ENCODE results near the gene RNF17.
"Not testable (repeated sequence)": the region's sequence is repeated elsewhere in the genome, so short reads cannot be mapped to it uniquely, and the experiment has no call there.

RNF17 gene

DNA sequence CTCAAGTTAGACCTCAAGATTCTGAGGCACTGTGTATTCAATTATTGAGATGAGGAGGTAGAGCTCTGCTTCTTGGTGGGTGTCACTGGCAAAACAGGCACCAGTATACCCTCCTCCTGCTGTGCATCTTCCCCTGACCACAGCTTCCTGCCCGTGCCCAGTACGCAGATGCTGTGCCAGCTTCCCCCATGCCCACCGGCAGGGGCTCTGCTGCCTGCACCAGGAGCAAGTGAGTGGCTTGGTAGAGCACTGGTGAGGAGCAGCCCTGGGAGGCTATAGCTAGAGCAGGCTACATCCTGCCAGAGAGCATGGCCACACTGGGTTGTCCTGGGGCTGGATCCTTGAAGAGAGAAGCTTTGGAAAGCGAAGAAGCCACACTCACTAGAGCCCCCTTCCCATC lies 21.0 kb upstream of the RNF17 start:
- no peak for DNase-seq

DNA sequence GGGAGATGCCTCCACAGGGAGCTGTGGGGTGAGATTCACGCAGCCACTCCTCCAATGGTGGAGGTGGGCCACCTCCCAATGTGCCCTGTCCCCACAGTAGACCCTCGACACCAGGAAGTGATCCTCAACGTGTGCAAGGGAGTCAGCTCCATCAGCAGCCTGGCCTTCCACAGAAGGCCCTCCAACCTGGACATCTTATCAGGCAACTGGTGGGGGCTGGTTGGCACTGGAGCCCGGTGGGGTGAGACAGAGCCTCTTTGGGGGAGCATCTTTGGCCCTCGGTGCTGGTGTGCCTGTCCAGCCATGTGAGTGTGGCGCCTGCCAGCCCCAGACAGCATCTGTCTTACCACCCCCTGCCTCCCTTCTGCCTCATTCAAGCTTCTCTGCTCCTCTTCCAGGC lies 19.7 kb upstream of the RNF17 start:
- DNase-seq = no peak

DNA sequence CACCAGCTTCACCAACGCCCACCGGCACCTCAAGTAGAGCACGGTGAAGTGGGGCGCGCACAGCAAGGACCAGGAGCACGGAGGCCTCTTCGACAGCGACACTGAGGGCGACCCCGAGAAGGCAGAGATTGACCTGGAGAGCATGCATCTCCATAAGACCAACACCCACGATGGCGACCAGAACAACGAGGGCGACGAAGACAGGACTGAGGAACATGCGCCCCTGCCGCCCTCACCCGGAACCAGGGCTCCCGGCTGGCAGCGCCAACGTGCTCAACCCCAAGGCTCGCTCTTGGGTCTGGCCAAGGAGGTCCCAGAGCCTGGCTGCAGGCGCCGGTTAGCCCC lies 18.5 kb upstream of the RNF17 start:
- DNase-seq = no peak

DNA sequence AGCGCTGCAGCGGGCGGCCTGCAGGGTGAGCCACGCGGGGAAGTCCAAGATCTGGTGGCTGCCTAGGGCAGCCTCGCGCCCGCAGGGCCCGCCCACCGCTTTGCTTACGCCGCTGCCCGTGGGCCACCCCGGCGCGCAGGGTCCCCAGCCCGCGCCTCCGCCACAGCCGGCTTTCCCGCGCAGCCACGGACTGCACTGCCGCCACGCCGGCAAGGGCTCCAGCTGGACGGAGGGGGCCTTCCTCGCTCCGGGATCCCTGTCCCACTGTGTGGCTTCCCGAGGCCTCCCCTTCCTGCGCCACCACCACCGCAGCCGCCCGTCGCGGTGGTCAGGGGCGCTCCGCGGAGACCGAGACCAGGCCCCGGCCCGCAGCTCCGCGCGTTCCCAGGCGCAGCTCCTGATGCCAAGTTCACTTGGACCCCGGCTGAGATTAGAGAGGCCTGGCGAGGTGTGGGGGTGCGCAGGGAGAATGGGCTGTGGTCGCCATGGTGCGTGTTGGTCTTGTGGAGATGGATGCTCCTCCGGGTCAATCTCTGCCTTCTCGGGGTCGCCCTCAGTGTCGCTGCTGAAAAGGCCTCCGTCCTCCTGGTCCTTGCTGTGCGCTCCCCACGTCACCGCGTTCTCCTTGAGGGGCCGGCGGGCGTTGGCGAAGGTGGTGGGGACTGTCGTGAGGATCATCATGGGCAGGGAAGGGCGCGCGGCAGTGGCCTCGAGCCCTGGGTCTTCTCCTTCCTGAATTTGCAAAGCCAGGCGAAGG lies 17.9 kb upstream of the RNF17 start:
- no peak for DNase-seq

DNA sequence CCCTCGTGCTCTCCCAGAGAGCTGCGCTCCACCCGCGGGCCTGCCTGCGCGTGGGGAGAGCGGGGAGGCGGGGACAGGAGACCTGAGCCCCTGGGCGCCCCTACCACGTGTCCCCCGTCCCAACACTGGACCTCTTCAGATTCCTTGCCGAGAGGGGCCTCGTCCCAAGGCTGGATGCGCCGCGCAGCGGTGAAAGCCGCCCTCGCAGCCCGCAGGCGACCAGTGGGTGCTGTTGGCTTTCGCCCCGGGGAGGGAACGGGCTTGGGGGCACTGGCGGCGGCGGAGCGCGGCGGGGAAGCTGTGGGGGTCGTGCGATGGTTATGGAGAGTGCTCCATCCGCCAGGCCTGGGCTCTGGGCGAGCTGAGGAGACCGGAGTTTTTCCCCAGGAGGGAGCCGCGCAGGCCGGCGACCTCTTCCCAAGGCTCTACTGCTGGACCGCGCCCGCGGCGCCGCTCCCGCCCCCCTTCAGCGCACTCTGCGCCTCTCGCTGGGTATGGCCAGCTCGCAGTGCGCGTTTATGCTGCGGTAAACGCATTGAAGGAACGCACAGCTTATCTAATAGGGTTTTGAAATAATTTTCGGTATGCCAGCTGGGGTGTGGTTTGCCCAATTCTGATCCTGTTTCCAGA lies 17.2 kb upstream of the RNF17 start:
- no peak for DNase-seq

DNA sequence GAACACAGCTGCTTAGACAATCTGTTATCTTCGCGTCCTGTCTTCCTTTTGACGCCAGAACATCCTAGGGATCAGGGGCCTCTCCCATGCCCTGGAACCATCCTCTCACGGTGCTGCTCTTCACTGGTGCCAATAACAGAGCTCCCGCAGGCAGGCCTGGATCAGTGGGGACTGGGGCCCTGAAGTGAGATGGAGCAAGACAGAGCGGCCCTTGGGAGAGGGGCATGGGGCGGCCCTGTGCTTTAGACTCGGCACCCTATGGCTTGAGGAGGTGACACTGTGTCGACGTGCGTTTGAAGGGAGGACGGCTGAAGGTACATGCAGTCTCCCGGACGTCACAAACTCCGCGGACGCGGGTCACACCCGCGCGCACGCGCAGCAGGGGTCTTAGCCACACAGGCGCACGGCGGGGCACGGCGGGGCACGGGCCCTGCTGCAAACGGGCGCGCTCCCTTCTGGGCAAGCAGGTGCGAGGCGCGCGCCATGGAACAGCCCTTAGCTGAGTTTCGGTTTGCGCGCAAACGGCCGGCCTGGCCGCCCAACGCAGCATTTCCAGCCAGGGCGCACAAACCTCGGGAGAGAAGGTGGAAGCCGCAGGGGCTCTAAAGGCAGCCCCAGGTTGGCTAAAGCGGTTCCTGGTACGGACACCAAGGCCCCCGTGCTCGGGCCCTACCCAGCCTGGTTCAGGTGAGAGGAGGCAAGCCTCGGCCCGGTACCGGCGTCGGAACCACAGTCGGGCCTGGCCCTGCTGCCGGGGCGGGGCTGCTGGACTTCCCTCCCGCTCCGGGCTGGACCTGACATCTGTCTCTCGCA lies 16.5 kb upstream of the RNF17 start:
- no peak for DNase-seq

DNA sequence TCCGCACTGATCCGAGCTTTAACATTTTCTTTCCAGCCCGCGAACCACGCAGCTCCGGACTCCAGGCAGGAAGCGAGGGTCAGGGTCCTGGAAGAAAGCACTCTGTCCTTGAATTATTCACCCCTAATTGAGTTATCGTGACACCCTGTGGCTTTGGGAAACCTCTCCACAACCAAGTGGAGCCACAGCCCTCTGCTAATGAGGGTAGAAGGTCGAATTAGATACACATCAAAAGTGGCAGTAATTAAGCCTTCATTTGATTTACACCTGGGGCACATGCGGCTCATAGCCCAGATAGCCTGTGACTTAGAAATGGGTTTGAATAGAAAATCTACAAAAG lies 15.9 kb upstream of the RNF17 start:
- no peak for DNase-seq

DNA sequence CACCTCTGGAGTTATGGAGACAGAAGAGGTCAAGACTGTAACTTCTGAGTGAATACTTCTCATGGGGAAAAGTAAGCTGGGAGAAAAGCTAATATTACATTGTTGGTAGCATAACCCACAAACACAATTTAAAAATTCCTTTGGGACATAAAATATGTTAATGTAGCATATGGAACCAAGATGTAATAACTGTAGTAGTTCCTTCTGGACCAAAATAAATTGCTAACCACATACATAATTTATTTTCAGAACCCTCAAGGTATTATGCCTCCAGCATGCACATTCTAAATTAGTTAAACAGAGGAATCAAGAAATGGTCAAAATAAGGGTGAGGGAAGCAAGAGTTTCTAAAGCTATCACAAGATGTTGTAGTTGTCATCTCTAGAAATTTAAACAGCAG lies 4.8 kb upstream of the RNF17 start:
- no peak for DNase-seq

DNA sequence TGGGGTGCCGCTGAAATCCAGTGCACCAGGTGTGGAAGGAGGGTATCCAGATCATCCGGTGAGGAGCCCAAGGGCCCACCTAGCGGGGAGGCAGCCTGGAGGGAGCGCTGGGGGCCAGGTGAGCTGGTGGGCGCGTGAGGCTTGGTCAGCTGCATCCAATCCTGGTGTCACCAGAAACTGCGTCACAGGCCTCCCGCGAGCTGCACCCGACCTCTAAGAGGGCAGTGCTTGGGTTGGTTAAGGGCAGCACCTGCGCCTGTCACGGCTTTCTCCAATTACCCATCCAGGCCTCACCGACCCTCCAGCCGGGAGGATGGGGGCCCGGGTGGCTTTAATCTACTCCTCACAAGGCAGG lies 284 bp downstream of the RNF17 start:
- DNase-seq = no peak

DNA sequence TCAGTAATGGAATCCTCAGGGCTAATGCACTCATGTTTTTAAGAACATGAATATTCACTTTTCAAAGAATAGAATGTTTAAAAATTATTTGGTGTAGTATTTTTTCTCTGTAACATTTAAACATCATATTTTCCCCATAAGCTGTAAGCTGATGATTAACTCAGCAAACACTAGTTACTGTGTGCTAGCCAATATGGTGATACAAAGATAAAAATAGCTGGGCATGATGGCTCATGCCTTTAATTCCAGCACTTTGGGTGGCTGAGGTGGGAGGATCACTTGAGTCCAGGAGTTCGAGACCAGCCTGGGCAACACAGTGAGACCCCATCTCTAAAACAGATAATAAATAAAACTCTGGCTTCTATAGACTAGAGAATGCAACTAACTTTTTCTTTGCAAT lies 13.2 kb downstream of the RNF17 start:
- no peak for DNase-seq

DNA sequence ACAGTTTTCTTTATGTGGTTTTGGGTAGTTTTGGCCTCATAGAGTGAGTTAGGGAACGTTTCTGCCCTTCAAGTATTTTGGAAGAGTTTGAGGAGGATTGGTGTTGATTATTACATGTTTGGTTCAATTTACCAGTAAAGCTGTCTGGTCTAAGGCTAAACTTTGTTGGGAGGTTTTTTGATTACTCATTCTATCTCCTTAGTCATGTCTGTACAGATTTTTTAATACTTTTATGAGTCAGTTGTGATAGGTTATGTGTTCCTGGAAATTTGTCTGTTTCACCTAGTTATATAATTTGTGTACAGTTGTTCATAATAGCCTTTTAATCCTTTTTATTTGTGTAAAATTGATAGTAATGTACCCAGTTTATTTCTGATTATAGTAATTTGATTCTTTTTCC lies 20.4 kb downstream of the RNF17 start:
- no peak for DNase-seq

DNA sequence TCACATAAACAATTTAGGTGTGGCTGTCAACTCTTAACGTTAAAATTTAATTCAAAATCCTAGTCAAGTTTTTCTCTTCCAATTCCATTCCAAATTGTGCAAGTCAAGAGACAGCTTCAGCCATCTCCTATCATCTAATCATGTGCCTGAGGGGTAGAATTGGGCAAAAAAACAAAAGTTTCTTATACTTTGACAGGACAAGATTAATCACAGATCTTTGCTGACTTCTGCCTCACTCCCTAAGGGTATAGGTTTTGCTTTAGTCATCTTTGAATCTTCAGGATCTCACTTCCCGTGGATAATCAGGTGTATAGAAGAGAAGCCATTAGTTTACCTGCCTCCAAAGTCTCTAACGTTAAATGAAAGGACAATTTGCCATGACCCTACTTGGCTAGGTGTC lies 24.6 kb downstream of the RNF17 start:
- DNase-seq = no peak

DNA sequence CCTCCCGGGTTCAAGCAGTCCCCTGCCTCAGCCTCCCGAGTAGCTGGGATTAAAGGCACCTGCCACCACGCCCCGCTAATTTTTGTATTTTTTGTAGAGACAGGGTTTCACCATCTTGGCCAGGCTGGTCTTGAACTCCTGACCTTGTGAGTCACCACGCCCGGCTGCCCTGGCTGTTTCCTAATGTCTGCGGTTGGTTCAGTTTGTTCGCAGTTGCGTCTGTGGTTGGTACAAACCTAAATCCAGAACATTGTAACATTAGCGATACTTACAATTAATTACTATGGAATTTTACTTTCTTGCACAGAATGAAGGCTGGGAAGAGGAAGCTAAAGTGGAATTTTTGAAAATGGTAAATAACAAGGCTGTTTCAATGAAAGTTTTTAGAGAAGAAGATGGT lies 38.1 kb downstream of the RNF17 start:
- DNase-seq = no peak

DNA sequence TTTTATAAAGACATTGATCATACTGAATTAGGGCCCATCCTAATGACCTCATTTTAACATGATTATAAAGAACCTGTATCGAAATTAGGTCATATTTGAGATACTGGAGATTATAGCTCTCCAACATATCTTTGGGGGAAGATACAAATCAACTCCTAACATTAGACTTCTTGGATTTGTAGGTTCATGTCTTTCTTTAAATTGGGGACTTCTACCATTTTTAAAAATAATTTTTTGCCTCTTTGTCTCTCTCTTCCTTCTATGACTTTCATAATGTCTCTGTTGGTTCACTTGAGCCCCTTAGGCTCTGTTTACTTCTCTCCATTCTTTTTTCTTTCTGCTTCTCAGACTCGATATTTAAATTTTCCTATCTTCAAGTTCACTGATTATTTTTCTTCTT lies 57.2 kb downstream of the RNF17 start:
- DNase-seq = no peak

DNA sequence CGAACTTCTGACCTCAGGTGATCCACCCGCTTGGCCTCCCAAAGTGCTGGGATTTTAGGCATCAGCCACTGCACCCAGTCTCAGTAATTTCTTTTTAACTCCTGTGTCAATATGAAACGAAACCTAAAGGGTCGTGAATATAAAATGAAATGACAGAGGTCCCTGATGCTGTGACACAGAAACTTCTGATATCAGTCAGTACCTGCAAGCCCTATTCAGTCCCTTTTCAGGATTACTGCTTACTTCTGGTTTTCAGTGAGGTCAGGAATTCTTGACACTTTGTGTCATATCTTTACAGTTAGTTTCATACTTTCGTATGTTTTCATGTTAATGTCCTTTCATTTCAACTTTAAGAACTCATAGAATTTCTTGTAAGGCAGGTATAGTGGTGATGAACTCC lies 58.7 kb downstream of the RNF17 start:
- DNase-seq = no peak

DNA sequence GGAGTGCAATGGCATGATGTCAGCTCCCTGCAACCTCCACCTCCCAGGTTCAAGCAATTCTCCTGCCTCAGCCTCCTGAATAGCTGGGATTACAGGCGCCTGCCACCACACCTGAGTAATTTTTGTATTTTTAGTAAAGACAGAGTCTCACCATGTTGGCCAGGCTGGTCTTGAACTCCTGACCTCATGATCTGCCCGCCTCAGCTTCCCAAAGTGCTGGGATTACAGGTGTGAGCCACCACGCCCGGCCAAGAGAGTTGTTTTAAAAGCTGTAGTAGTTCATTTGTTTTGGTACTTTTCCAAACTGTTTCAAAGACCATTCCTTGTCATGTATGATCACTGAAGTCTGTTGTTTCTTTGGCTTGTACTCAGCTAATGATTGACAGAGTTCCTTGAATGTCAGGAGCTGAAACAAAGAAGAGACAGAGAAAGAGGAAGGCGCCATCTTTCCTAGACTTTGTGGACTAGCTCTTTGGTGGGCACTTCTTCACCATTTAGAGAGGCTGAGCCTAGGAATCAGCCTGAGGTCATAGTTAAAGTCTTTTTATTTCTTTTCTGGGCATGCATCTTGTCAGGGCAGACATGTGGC lies 59.2 kb downstream of the RNF17 start:
- not testable (repeated sequence) for DNase-seq

DNA sequence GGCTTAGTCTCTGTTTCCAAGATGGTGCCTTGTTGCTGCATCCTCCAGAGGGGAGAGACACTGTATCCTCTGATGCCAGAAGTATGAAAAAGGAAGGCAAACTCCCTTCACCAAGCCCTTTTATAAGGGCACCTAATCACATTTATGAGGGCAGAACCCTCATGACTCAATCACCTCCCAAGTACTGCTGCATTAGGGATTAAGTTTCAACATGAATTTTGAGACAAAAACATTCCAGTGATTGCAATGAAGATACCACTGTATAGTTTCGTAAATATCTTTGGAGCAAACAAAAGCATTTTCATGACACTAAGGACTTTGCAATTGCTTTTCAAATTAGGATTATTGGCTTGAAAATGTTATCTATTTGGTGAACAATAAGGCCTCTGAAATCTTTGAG lies 63.8 kb downstream of the RNF17 start:
- DNase-seq = no peak

DNA sequence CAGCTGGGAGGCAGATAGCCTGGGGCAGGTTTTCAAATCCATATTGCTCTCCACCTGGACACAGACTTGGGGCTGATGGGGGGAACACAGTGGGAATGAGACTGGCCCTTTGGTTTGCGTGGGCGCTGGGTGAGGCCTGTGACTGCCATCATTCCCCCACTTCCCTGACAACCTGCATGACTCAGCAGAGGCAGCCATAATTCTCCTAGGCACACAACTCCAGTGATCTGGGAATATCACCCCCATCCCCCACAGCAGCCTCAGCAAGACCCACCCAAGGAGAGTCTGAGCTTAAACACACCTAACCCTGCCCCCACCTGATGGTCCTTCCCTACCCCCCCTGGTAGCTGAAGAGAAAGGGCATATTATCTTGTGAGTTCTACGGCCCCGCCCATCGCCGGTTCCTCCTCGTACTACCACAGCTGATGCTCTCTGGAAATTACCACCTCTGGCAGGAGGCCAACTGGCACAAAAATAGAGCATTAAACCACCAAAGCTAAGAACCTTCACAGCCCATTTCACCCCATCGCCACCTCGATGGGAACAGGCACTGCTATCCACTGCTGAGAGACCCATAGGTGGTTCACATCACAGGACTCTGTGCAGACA lies 71.0 kb downstream of the RNF17 start:
- no peak for DNase-seq

DNA sequence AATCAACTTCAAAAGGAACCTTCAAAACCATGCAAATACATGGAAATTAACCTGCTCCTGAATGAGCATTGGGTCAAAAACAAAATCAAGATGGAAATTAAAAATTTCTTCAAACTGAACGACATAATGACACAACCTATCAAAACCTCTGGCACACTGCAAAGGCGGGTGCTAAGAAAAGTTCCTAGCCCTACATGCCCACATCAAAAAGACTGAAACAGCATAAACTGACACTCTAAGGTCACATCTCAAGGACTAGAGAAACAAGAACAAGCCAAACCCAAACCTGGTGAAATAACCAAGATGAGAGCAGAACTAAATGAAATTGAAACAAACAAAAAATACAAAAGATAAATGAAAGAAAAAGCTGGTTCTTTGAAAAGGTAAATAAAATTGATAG lies 73.6 kb downstream of the RNF17 start:
- DNase-seq = not testable (repeated sequence)

DNA sequence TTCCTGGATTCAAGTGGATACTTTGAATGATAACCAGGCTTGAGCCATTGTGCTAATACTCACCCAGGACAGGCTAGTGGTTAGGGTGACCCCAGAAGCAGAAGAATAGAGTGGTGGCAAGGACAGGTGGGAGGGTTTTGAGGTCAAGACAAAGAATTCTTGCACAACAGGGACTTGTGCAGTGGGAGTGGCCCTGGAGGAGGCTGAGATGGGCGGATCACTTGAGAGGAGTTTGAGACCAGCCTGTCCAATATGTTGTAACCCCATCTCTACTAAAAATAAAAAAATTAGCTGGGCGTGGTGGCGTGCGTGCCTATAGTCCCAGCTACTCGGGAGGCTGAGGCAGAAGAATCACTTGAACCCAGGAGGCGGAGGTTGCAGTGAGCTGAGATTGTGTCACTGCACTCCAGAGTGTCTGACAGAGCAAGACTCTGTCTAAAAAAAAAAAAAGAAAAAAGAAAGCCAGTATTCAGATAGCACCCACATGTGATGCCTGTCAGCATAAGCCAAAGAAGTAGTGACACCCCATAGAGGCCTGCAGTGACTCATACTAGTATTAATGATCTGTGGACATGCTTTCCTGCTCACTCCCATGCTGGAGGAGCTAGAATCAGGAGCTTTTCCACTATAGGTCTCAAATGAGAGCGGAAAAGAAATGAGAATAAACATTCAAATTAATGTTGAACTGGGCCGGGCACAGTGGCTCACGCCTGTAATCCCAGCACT lies 78.7 kb downstream of the RNF17 start:
- DNase-seq = no peak

DNA sequence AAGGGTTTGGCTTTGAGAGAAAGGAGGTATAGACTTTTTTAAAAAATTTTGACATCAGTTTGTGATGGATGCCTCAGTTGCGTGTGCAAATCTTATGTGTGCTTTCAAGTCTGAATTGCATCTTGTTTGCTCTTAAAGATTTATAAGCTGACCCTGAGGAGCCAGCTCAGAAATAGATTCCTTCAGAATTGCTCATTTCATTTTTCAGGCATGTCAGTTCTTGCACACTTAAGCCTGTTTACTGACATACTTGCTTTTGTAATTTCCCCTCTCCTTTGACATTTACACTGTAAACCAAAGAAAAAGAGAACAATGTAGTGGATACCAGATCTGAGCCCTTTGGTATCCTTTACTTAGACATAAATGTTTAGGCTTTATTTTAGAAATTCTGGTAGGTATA lies 87.6 kb downstream of the RNF17 start:
- DNase-seq = no peak

DNA sequence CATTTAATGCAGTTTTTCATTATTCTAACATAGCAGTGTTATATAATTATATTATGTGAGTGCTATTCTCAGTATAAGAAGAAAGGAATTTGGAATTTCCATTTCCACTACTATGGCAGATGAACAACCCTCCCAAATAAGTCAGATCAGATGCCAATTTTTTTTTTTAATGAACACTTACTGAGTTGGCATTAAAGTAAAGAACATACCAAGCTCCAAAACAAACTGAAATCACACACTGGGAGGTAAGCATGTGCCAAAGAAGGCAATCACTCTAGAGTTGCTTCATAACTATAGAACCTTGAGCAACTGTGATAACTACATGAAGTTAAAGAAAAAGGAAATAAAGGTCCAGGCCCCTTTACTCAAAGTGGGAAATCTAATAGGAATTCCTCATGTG lies 90.3 kb downstream of the RNF17 start:
- DNase-seq = no peak

DNA sequence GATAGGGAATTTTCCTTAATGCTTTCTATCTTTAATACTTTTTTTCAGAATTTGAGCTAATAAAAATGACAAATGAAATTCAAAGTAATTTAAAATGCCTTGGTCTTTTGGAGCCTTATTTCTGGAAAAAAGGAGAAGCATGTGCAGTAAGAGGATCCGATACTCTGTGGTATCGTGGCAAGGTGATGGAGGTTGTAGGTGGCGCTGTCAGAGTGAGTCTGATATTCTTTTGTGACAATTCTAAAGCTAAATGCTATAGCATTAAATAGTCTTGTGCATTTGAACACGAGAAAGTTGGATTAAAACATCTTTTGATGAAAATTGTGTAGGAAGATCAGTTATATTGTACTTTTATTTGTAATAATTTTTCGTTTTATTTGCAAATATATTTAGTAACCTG lies 95.0 kb downstream of the RNF17 start:
- DNase-seq = no peak
